Heart left ventricle (tissue), 16 donors: ENCODE data around the gene CLCN1. TPM values are rescaled to one million over a fixed set of nuclear protein-coding genes. Genes with fewer than 3 reads are reported as not detected.

Experiments
- ATAC-seq, 4 donors: fragments of 200-7000 bp; cut with Tn5 transposase; one replicate each; pipeline ENCODE4 v1.9.1; 2020 to 2022; ENCODE audit warnings: moderate library complexity in 4 of 4, mild to moderate bottlenecking in 3 of 4, moderate number of reproducible peaks in 1 of 4
- DNase-seq, 5 donors: peaks; one replicate each; pipeline ENCODE4 v3.0.0-alpha.2; 2020
- H3K27ac ChIP-seq, 12 donors: fragments of 200-600 bp; sonication (generic) in 4 of 12; one replicate each; pipeline versions ENCODE4 v1.5.0 to v1.8.0; 2016 to 2022; ENCODE audit warnings: mild to moderate bottlenecking in 2 of 12
- H3K27me3 ChIP-seq, 9 donors: fragments of 200-600 bp; sonication (generic) in 2 of 9; one replicate each; pipeline versions ENCODE4 v1.5.1 to v1.8.0; 2016 to 2022; ENCODE audit warnings: mild to moderate bottlenecking in 3 of 9
- H3K36me3 ChIP-seq, 9 donors: fragments of 200-600 bp; sonication (generic) in 2 of 9; one replicate each; pipeline versions ENCODE4 v1.5.0 to v1.8.0; 2018 to 2022; ENCODE audit warnings: mild to moderate bottlenecking in 2 of 9
- H3K4me1 ChIP-seq, 12 donors: fragments of 200-600 bp; sonication (generic) in 4 of 12; one replicate each; pipeline versions ENCODE4 v1.5.0 to v1.8.0; 2016 to 2022; ENCODE audit warnings: mild to moderate bottlenecking in 3 of 12
- H3K4me3 ChIP-seq, 12 donors: fragments of 200-600 bp; sonication (generic) in 4 of 12; one replicate each; pipeline versions ENCODE4 v1.5.0 to v1.8.0; 2017 to 2022; ENCODE audit warnings: mild to moderate bottlenecking in 9 of 12, moderate library complexity in 4 of 12
- H3K9me3 ChIP-seq, 12 donors: fragments of 200-600 bp; sonication (generic) in 4 of 12; one replicate each; pipeline versions ENCODE4 v1.5.0 to v1.8.0; 2016 to 2022; ENCODE audit warnings: mild to moderate bottlenecking in 1 of 12
- POLR2A ChIP-seq, 2 donors: fragments of 450-650 bp; IDR thresholded peaks; one replicate each; pipeline ENCODE4 v1.6.1; 2017; ENCODE audit warnings: antibody characterized with exemption in 2 of 2, mild to moderate bottlenecking in 2 of 2, moderate library complexity in 2 of 2
- WGBS, 4 donors: extraction: QIAGEN DNeasy Blood & Tissue Kit in 2 of 4; methylation state at CpG; one replicate each; pipeline versions ENCODE4 v1.1.5 to v1.1.7; 2013 to 2018; 5-methylcytosine and 5-hydroxymethylcytosine counted together
- intact Hi-C, 10 donors: fragments of 100-400 bp; cut with DNase I; formaldehyde crosslinking; loops; one replicate each; pipeline versions ENCODE4 v1.11.1 to v1.14.2; 2022
- polyA plus RNA-seq, 2 donors: library from polyadenylated mRNA; stranded (reverse); fragments of 200-250 nt; gene quantifications; one replicate each; pipeline ENCODE4 v1.2.3, GENCODE V29; 2013
- total RNA-seq, 9 donors: library from RNA; depleted of rRNA in 2 of 9; stranded (reverse); fragments of >200 nt in 2 of 9; fragmentation: NEBNext Ultra II Directional in 3 of 9; extraction: Animal tissue kit (Norgen Biotek cat#: 25700) in 3 of 9; gene quantifications; one replicate each; pipeline versions ENCODE4 v1.1.0 to v1.2.4, GENCODE V29; 2016 to 2023
- TF ChIP-seq, protein P1 (sequence below), 12 donors: fragments of 200-600 bp; sonication (generic) in 4 of 12; IDR thresholded peaks; one replicate each; pipeline versions ENCODE4 v1.5.0 to v1.8.0; 2018 to 2022; ENCODE audit warnings: antibody characterized with exemption in 12 of 12, mild to moderate bottlenecking in 5 of 12
- donor health status: ischemic (EF 13 %, LVEDD 7.1; RV severe dilation, severe dysfunction).
- donor health status: healthy with polysubstance abuse.
- donor health status: DM: no; HTN: yes; CAD: no.
- donor health status: DM: no; HTN: no; CAD: no.
- donor health status: ischemic (EF 25% LVEDD 6.9; RV normal size, moderate dysfunction).
- donor health status: ischemic (EF 25% LVEDD 5.7; RV mildly dilated, moderate dysfunction).
- donor health status: healthy.
- donor health status: DM: yes; HTN: yes; CAD: no.
- donor health status: ischemic (EF 35%, LVEDD 5.7; RV mildly dilated, moderate dysfunction).
- donor health status: nonischemic (EF 11% LVEDD 7.7; RV severe dilation, severe dysfunction).
- donor health status: DM: yes; HTN: yes; CAD: no.
- donor health status: PGD.
- donor health status: ischemic (EF 29% LVEDD 5.4; RV normal size, mild dysfunction).
- donor health status: nonischemic (EF 23%, LVEDD 6.1; RV moderate dilation, normal function).

The CLCN1 gene
- total and polyA plus RNA-seq, 11 donors: 0.03 to 1.4 TPM; not detected in 9

DNA sequence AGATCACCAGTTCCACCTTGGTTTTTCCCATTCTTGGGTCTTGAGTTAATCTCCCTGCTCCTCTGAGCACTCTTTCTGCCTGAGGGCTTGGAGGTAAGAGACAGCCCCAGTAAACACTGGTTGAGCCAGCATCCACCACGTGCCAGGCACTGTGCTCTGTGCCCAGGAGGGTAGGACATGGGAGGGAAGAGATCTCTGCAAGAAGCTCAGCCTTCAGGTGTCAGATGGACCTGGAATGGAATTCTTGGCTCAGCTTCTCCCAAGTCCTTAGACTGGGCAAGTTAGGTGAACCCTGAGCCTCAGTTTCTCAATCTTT, 67.7 kb downstream of the CLCN1 start:
- intact Hi-C loops: loop anchor here in 6 of 10 donors (5.0 to 10.0 kb wide), 6 partner anchors 34 to 521 kb away; partner anchors contain the start of genes CASP2 (in 4 of the 6), TMEM139 (in 2 of the 6) and TCAF1 (in 1 of the 6)
- peaks cover 7 to 78% (median 61%) of the 10 kb centered on the region in 12 donors for H3K4me1 ChIP-seq
- ATAC-seq: no peak

DNA sequence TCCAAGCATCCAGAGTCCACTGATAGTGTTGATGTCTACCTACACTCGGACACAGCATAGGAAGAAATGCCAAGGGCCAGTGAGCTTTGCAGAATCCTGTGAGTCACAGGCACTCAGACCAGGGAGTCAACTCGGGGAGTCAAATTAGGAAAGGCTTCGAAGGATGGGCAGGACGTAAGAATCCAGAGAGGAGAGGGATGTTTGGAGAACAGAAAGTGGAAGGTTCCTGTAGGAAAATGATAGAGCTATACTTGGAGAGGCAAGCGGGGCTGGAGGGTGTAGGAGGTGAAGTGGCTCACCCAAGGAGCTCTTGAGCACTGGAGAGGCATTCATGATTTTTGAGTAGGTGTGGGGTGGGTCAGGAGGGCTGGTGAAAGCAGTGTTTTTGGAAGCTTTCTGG, 68.2 kb downstream of the CLCN1 start:
- TF ChIP-seq, protein P1, sequence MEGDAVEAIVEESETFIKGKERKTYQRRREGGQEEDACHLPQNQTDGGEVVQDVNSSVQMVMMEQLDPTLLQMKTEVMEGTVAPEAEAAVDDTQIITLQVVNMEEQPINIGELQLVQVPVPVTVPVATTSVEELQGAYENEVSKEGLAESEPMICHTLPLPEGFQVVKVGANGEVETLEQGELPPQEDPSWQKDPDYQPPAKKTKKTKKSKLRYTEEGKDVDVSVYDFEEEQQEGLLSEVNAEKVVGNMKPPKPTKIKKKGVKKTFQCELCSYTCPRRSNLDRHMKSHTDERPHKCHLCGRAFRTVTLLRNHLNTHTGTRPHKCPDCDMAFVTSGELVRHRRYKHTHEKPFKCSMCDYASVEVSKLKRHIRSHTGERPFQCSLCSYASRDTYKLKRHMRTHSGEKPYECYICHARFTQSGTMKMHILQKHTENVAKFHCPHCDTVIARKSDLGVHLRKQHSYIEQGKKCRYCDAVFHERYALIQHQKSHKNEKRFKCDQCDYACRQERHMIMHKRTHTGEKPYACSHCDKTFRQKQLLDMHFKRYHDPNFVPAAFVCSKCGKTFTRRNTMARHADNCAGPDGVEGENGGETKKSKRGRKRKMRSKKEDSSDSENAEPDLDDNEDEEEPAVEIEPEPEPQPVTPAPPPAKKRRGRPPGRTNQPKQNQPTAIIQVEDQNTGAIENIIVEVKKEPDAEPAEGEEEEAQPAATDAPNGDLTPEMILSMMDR (IDR thresholded peaks at IDR 0.05): no peak
- no peak for TF ChIP-seq POLR2A (IDR thresholded peaks at IDR 0.05)
- ATAC-seq (no peak), DNase-seq (no peak)
- Histone ChIP-seq H3K27me3 (no peaks in the 10 kb centered on the region), H3K9me3 (no peaks in the 10 kb centered on the region), H3K27ac (peak overlapping the region in 10 of 12 donors; percentile 17 to 100 (median 45)), H3K4me1 (peaks cover 7 to 78% (median 57%) of the 10 kb centered on the region in 12 donors), H3K4me3 (peak overlapping the region in 9 of 12 donors; percentile 2 to 96 (median 88)), H3K36me3 (peaks cover 0 to 47% (median 24%) of the 10 kb centered on the region in 9 donors)
- 53 to 61% (median 55%) methylated on average over 5 of the region's 5 CpGs for WGBS, 4 donors
- intact Hi-C loops: loop anchor here in 6 of 10 donors (5.0 to 10.0 kb wide), 6 partner anchors 33 to 521 kb away; partner anchors contain the start of genes CASP2 (in 4 of the 6), TMEM139 (in 2 of the 6) and TCAF1 (in 1 of the 6)

More for the DNA sequence above, 67.7 kb downstream of the CLCN1 start:
- Histone ChIP-seq H3K36me3 (peaks cover 0 to 41% (median 18%) of the 10 kb centered on the region in 9 donors), H3K27me3 (no peaks in the 10 kb centered on the region), H3K9me3 (no peaks in the 10 kb centered on the region), H3K4me3 (peak overlapping the region in 8 of 12 donors; percentile 73 to 96 (median 90)), H3K27ac (peak overlapping the region in 9 of 12 donors; percentile 17 to 100 (median 97))
- TF ChIP-seq, protein P1 (IDR thresholded peaks at IDR 0.05): no peak
- TF ChIP-seq POLR2A (IDR thresholded peaks at IDR 0.05): no peak
- 55 to 76% (median 74%) methylated on average over 1 of the region's 1 CpG for WGBS, 4 donors
- DNase-seq: no peak

DNA sequence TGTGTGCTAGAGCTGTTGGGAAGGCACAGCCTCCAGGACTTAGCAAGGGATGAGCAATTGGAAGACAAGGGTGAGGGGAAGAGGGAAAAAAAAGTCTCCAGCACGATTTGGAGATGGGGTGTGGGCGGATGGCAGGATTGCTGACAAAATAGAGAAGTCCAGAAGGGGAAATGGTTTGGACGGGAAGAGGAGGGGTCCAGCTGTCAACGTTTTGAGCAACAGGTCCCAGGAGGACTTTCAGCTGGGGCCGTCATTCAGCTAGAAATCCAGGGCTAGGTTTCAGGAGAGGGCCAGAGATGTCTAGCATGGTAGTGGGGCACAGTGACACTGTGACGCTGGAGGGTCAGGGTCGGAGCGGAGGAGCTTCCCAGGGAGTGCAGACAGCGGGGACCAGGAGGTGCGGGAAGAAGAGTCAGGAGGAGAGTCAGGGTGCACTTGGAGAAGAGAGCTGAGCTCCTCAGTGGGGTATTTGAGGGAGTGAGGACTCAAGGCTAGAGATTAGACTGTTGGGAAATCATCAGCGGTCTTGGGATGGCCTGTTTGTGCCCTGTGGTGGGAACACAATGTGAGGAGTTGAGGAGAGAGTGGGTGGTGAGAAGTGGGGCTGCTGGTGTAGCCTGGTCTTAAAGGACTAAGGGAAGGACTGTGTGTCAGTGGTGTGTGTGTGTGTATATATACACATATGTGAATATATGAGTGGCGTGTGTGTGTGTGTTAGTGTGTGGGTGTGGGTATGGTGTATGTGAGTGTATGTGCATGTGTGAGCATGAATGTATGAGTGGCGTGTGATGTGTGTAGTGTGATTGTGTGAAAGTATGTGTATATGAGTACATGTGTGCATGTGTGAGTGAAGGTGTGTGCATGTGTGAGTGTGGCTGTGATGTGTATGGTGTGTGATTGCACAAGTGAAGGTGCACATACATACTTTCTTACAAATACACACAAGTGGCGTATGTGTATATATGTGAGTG, 69.0 kb downstream of the CLCN1 start:
- no peaks in the 10 kb centered on the region for H3K9me3 ChIP-seq
- H3K4me3 ChIP-seq: peak overlapping the region in 9 of 12 donors; percentile 2 to 96 (median 88)
- TF ChIP-seq, protein P1 (IDR thresholded peaks at IDR 0.05): no peak
- TF ChIP-seq POLR2A (IDR thresholded peaks at IDR 0.05): no peak
- H3K4me1 ChIP-seq: peaks cover 7 to 78% (median 50%) of the 10 kb centered on the region in 12 donors
- peaks cover 0 to 55% (median 31%) of the 10 kb centered on the region in 9 donors for H3K36me3 ChIP-seq
- peak overlapping the region in 10 of 12 donors; percentile 25 to 100 (median 49) for H3K27ac ChIP-seq
- intact Hi-C loops: loop anchor here in 6 of 10 donors (5.0 to 10.0 kb wide), 6 partner anchors 32 to 520 kb away; partner anchors contain the start of genes CASP2 (in 4 of the 6), TMEM139 (in 2 of the 6) and TCAF1 (in 1 of the 6)
- ATAC-seq: no peak
- 62 to 68% (median 67%) methylated on average over 14 of the region's 14 CpGs for WGBS, 4 donors
- H3K27me3 ChIP-seq: no peaks in the 10 kb centered on the region
- peak in 3 of 5 donors; percentile 42 to 62 (median 46) for DNase-seq
